HepG2 (cell line): ENCODE data around the gene DDAH2. TPM values are rescaled to one million over a fixed set of nuclear protein-coding genes. Genes with fewer than 3 reads are reported as not detected.

Experiments
- ARHGAP35 ChIP-seq: sonication (generic); formaldehyde crosslinking; IDR thresholded peaks from 2 replicates; pipeline ENCODE4 v1.9.0; 2022; ENCODE audit warnings: mild to moderate bottlenecking, inconsistent platforms, moderate library complexity, missing genetic modification reagents, borderline replicate concordance
- DMTF1 ChIP-seq: sonication (generic); formaldehyde crosslinking; IDR thresholded peaks from 2 replicates; pipeline ENCODE4 v1.4.0; 2020; ENCODE audit warnings: mild to moderate bottlenecking, missing genetic modification reagents
- FOXA1 ChIP-seq, 2 experiments: fragments of 450-650 bp in 1 of 2; sonication (generic) in 1 of 2; formaldehyde crosslinking in 1 of 2; IDR thresholded peaks; 2 replicates each; pipeline versions ENCODE4 v1.4.0 to v1.6.1; 2016 to 2020; ENCODE audit warnings: missing genetic modification reagents in 1 of 2
- FOXJ3 ChIP-seq: sonication (generic); formaldehyde crosslinking; IDR thresholded peaks from 2 replicates; pipeline ENCODE4 v1.4.0; 2020; ENCODE audit warnings: missing genetic modification reagents, mild to moderate bottlenecking, borderline replicate concordance
- IRF9 ChIP-seq: sonication (generic); formaldehyde crosslinking; IDR thresholded peaks from 2 replicates; pipeline ENCODE4 v1.8.0; 2022; ENCODE audit warnings: missing genetic modification reagents, mild to moderate bottlenecking, borderline replicate concordance
- KAT8 ChIP-seq: IDR thresholded peaks from 2 replicates; pipeline ENCODE4 v1.6.1; 2016; ENCODE audit warnings: missing genetic modification reagents, missing compliant biosample characterization
- MTF2 ChIP-seq: sonication (generic); formaldehyde crosslinking; IDR thresholded peaks from 2 replicates; pipeline ENCODE4 v1.5.0; 2020; ENCODE audit warnings: missing genetic modification reagents, borderline replicate concordance
- SNRNP70 ChIP-seq: fragments of 200-400 bp; formaldehyde crosslinking; IDR thresholded peaks from 2 replicates; pipeline ENCODE4 v1.6.1; 2017; ENCODE audit warnings: mild to moderate bottlenecking, low read depth, low read length, moderate library complexity
- ZBTB33 ChIP-seq: sonication (generic); formaldehyde crosslinking; IDR thresholded peaks from 2 replicates; pipeline ENCODE4 v1.4.0; 2020; ENCODE audit warnings: missing genetic modification reagents
- ZKSCAN5 ChIP-seq: sonication (generic); formaldehyde crosslinking; IDR thresholded peaks from 2 replicates; pipeline ENCODE4 v1.5.1; 2020; ENCODE audit warnings: mild to moderate bottlenecking, missing genetic modification reagents
- ZNF12 ChIP-seq: sonication (generic); formaldehyde crosslinking; IDR thresholded peaks from 2 replicates; pipeline ENCODE4 v1.5.0; 2020; ENCODE audit warnings: missing genetic modification reagents
- ZNF205 ChIP-seq: IDR thresholded peaks from 2 replicates; pipeline ENCODE4 v1.6.1; 2018; ENCODE audit warnings: missing biosample characterization, missing genetic modification reagents
- ZNF333 ChIP-seq: sonication (generic); formaldehyde crosslinking; IDR thresholded peaks from 2 replicates; pipeline ENCODE4 v1.4.0; 2020; ENCODE audit warnings: mild to moderate bottlenecking, missing genetic modification reagents, borderline replicate concordance
- ZNF337 ChIP-seq: sonication (generic); formaldehyde crosslinking; IDR thresholded peaks from 2 replicates; pipeline ENCODE4 v1.5.1; 2020; ENCODE audit warnings: missing genetic modification reagents, low read depth, mild to moderate bottlenecking, borderline replicate concordance
- ZNF496 ChIP-seq: sonication (generic); formaldehyde crosslinking; IDR thresholded peaks from 2 replicates; pipeline ENCODE4 v1.8.1; 2023; ENCODE audit warnings: mild to moderate bottlenecking, moderate library complexity, missing genetic modification reagents; ENCODE audit not compliant: insufficient replicate concordance
- ZNF512B ChIP-seq: sonication (generic); formaldehyde crosslinking; IDR thresholded peaks from 2 replicates; pipeline ENCODE4 v1.5.1; 2020; ENCODE audit warnings: missing genetic modification reagents, mild to moderate bottlenecking, borderline replicate concordance
- ZNF619 ChIP-seq: sonication (generic); formaldehyde crosslinking; IDR thresholded peaks from 2 replicates; pipeline ENCODE4 v1.4.0; 2020; ENCODE audit warnings: mild to moderate bottlenecking, missing genetic modification reagents
- ZNF691 ChIP-seq: sonication (generic); formaldehyde crosslinking; IDR thresholded peaks from 2 replicates; pipeline ENCODE4 v1.4.0; 2020; ENCODE audit warnings: missing genetic modification reagents, low read depth, mild to moderate bottlenecking, borderline replicate concordance
- polyA plus RNA-seq, 8 experiments: library from polyadenylated mRNA; depleted of rRNA in 3 of 8; stranded (reverse) in 7 of 8; unstranded in 1 of 8; fragments of >200 nt; fragmentation: Illumina TruSeq in 4 of 8; extraction: Trizol in 4 of 8; gene quantifications; 2 replicates each; pipeline versions ENCODE4 v1.2.1 to v1.2.3, GENCODE V29; 2011 to 2016; ENCODE audit warnings: low read depth in 4 of 8, missing spikeins in 1 of 8, mixed read lengths in 1 of 8; ENCODE audit not compliant: insufficient read depth in 1 of 8
- total RNA-seq, 5 experiments: library from RNA; depleted of rRNA; stranded (reverse); fragments of >200 nt; fragmentation: Illumina TruSeq; extraction: Trizol; gene quantifications; 2 replicates each; pipeline ENCODE4 v1.2.3, GENCODE V29; 2016; ENCODE audit warnings: low read depth in 1 of 5

The DDAH2 gene
- total and polyA plus RNA-seq, 2 of the 13 experiments (the other 11 are each of a cell fraction or from before 2014, with no cell fraction given): 16.4 to 21.1 TPM

GRCh38 chr6:31680226-31681134 lies 48.6 kb downstream of the DDAH2 start, which contains the start of gene LY6G5C (continued):
- no peak for TF ChIP-seq ZNF512B (CRISPR knock-in tag)
- TF ChIP-seq ZNF337 (CRISPR knock-in tag): no peak
- no peak for TF ChIP-seq ZBTB33
- no peak for TF ChIP-seq IRF9 (CRISPR knock-in tag)
- no peak for TF ChIP-seq ZNF333 (CRISPR knock-in tag)
- no peak for TF ChIP-seq SNRNP70
- TF ChIP-seq ZNF205 (CRISPR knock-in tag): no peak
- no peak for TF ChIP-seq ZNF12
- no peak for TF ChIP-seq ZKSCAN5 (CRISPR knock-in tag)
- TF ChIP-seq DMTF1 (CRISPR knock-in tag): no peak
- TF ChIP-seq KAT8: peak; percentile 58; the same call in 1 of the 2 replicates
- TF ChIP-seq ZNF691: 0 out of 2 replicates have a peak, but pooled peaks have one; percentile 20
- no peak for TF ChIP-seq FOXA1 (IDR thresholded peaks at IDR 0.05)
- TF ChIP-seq FOXA1 (CRISPR knock-in tag; IDR thresholded peaks at IDR 0.05): no peak
- TF ChIP-seq FOXJ3 (CRISPR knock-in tag): no peak
- peak; percentile 61; the same call in 1 of the 2 replicates for TF ChIP-seq ZNF619
- no peak for TF ChIP-seq ZNF496 (CRISPR knock-in tag)
- TF ChIP-seq MTF2: no peak
- no peak for TF ChIP-seq ARHGAP35 (CRISPR knock-in tag)
